Measurements from ENCODE around the gene AURKA.
A peak's percentile ranks its signal among the peaks of the same experiment; 100 is the strongest.
"Not testable (repeated sequence)": the region's sequence is repeated elsewhere in the genome, so short reads cannot be mapped to it uniquely, and the experiment has no call there.

AURKA gene

GRCh38 chr20:56422076-56422823 is 30.2 kb upstream of the AURKA start:
- DNase-seq (ENCODE audit: low read depth in 4 of 4, low spot score in 1 of 4), result no peak

DNA sequence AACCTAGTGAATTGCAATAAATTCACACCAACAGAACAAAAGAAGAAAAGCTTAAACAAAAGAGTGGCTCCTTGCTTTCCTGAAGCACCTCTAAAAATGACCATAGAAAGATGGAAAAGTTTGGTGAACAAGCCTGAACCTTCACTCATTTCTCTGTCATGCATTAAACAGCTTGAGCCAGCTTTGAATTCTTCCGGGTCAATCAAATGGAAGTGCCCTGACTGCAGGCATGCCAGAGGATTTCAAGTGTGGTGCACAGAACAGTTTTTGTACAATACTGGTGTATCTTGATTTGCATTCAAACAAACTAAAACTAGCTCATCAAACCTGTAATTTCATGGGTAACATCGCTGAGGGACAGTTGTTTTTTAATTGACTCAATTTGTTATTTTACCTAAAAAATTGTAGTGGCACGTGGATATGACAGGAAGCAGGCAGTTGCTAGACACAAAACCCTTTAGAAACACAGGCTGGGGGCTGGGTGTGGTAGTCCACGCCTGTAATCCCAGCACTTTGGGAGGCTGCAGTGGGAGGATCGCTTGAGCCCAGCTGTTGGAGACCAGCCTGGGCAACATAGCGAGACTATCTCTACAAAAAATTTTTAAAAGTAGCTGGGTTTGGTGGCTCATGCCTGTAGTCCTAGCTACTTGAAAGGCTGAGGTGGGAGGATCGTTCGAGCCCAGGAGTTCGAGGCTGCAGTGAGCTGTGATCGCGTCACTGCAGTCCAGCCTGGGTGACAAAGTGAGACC is 29.1 kb upstream of the AURKA start:
- no peak for DNase-seq (ENCODE audit: low read depth in 4 of 4, low spot score in 1 of 4)

DNA sequence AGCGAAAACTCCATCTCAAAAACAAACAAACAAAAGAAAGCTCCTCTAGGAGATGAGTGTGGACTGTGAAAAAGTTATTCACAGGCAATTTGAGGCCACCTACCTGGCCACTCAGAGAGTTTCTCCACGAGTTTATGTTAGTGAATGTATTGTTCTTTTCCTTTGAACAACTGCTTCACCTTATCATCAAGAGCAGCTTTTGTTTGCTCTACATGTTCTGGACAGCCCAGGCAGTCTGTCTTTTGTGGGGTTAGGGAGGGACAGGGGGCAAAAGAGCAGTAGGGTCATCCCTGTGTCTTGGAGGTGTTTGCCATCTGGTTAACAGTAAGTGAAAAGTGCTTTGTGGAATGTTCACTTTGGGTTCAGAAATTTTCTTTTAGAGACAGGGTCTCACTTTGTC is 28.0 kb upstream of the AURKA start:
- DNase-seq (ENCODE audit: low read depth in 4 of 4, low spot score in 1 of 4), result no peak

GRCh38 chr20:56418385-56418861 is 26.4 kb upstream of the AURKA start:
- DNase-seq (ENCODE audit: low read depth in 4 of 4, low spot score in 1 of 4), result no peak

DNA sequence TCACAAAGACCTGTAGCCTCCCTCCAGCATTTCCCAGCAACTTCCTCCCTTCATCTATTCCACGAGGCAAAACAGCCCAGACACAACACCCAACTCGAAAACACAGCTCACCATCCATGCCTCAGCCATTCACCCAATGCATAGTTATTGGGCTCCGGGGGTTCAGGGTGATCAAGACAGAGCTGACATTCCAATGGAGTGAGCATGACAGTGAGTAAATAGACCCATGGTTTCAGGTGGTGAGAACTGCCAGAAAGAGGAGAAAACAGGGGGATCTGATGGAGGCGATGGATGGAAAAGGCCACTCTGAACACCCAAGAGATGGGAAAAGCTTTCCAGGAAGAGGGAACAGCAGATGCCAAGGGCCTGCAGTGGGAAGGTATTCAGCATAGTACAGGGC is 25.9 kb upstream of the AURKA start:
- DNase-seq (ENCODE audit: low read depth in 4 of 4, low spot score in 1 of 4), result no peak

- no peak for DNase-seq (ENCODE audit: low read depth in 4 of 4, low spot score in 1 of 4)
These were observed 25.4 kb upstream of the AURKA start for GRCh38 chr20:56417402-56417801.

- peak in 2 of 4 experiments; percentile 36 to 37 for DNase-seq (ENCODE audit: low read depth in 4 of 4, low spot score in 1 of 4)
These were observed 23.1 kb upstream of the AURKA start for GRCh38 chr20:56414842-56415765.

DNA sequence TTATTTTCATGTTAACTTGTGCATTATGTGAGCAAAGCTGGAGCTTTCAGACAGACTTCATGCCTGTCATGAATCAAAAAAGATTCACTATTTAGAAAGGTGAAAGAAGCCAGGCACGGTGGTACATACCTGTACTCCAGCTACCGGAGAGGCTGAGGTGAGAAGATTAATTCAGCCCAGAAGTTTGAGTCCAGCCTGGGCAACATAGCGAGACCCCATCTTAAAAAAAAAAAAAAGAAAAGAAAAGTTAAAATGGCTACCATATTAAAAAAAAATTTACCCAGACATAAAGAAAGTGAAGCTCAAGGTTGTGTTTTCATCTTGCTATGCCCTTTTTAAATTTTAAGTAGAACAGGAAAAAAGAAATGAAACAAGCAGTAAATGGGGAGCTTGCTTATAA is 20.9 kb upstream of the AURKA start:
- DNase-seq (ENCODE audit: low read depth in 4 of 4, low spot score in 1 of 4), result no peak

DNA sequence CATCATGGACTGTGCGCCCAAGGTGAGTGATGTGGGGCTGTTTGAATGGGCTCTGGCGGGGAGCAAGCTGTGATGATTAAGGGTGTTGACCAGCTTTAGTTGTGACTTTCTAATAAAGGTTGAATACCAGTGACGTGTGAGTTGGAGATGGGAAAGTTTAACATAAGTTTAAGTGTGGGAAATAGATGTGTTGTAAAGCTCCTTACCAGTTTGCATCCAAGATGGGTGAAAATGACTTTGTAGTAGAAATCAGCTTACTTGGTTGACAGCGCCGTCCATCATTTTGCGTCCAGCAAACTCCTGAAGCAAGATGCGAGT is 20.4 kb upstream of the AURKA start:
- DNase-seq (ENCODE audit: low read depth in 4 of 4, low spot score in 1 of 4), result no peak

- no peak for DNase-seq (ENCODE audit: low read depth in 4 of 4, low spot score in 1 of 4)
These were observed 19.9 kb upstream of the AURKA start, which contains the start of gene CASS4 for GRCh38 chr20:56411759-56412472. Gene CASS4 (plus strand): TSS chr20:56412260. CDS start chr20:56412459, 199 bp downstream.

DNA sequence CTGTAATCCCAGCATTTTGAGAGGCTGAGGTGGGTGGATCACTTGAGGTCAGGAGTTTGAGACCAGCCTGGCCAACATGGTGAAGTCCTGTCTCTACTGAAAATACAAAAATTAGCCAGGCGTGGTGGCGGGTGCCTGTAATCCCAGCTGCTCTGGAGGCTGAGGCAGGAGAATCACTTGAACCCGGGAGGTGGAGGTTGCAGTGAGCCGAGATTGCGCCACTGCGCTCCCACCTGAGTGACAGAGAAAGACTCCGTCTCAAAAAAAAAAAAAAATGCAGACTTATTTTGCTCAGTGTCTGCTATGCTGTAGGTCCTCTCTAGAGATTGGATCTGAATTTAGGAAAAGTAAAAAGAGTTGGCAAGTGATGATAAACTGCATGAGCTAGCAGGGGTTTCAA is 19.3 kb upstream of the AURKA start:
- DNase-seq (ENCODE audit: low read depth in 4 of 4, low spot score in 1 of 4), result not testable (repeated sequence)

DNA sequence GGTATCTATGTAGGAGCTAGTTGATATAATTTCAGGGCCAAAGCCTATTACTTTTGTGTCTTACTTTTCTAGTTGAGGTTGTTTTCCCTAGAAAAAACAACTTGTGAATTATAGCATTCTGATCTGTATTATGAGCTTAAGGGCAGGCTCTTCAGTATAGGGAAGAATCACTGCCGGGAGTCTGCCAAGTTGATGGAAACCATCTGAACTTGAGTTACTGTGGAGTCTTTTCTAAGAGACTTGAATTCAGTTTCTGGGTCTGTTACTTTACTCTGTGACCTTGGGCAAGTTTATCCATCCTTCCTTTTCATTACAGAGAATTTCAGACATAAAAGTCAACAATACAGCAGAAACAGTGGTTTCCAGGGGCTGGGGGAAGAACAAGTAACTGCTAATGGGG is 17.9 kb upstream of the AURKA start:
- DNase-seq (ENCODE audit: low read depth in 4 of 4, low spot score in 1 of 4), result no peak

DNA sequence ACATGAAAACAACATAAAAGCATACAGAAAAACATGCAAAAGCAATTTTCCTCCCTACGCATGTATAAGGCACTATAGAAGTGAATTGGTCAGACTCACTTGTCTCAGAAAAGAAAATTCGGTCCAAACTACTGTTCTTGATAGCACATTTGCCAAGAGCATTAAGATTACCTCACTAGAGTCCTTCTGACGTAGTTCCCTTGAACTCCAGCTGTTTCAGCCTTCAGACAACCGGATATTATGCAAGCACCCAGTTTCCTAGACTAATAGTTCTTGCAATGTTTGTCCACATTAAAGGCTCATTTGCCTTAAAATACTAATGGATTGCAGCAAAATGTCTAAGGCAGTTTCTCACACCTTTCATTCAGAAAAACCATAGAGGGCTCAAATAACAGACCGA is 17.5 kb upstream of the AURKA start:
- DNase-seq (ENCODE audit: low read depth in 4 of 4, low spot score in 1 of 4), result no peak

GRCh38 chr20:56406910-56407309 is 14.9 kb upstream of the AURKA start:
- no peak for DNase-seq (ENCODE audit: low read depth in 4 of 4, low spot score in 1 of 4)

DNA sequence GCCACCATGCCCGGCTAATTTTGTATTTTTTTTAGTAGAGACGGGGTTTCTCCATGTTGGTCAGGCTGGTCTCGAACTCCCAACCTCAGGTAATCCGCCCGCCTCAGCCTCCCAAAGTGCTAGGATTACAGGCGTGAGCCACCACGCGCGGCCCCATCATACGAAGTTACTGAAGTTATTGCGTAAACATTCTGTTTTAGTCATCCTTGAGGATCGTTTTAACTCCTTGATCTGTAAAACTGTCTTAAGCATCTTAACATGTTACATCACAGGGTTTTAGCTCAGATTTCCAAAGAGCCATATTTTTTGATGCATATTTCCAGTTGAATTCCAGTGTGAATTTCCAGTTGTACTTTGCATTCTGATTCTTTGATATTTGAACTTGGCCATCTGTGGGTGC is 13.3 kb upstream of the AURKA start:
- DNase-seq (ENCODE audit: low read depth in 4 of 4, low spot score in 1 of 4), result not testable (repeated sequence)

- DNase-seq (ENCODE audit: low read depth in 4 of 4, low spot score in 1 of 4), result no peak
These were observed 11.4 kb upstream of the AURKA start for GRCh38 chr20:56403465-56403864.

DNA sequence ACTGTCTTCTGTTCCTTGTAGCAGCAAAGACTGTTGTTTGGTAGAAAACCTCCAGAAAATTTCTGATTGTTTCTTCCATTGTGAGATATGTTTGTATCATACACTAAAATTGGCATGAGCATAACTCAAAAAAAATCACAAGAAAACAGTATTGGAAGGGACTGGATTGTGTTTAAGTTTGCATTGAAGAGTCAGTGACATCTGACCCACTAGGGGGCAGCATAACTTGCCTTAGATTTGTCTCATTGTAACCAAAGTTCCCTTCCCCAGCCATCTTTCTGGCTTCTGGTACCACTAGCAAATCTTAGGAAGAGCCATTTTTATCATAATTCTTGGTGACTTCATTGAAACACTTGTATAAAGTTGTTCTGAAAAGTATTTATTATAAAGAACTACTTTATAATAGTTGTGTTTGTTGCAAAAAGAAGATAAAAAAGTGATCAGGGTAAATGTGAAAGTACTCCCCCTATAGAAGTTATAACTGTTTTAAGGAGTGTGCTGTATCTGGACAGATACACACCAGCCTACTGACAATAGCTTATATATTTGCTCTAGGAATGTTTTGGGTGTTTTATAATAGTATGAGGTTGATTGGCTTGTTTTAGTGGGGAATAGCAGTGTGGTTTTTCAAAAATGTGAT is 8.1 kb upstream of the AURKA start:
- DNase-seq (ENCODE audit: low read depth in 4 of 4, low spot score in 1 of 4), result peak; percentile 39 to 51 (median 46)

GRCh38 chr20:56395166-56395565 is 3.2 kb upstream of the AURKA start:
- no peak for DNase-seq (ENCODE audit: low read depth in 4 of 4, low spot score in 1 of 4)

GRCh38 chr20:56393653-56394052 is 1.6 kb upstream of the AURKA start:
- DNase-seq (ENCODE audit: low read depth in 4 of 4, low spot score in 1 of 4), result no peak

GRCh38 chr20:56392881-56393482 is 967 bp upstream of the AURKA start:
- no peak for DNase-seq (ENCODE audit: low read depth in 4 of 4, low spot score in 1 of 4)
